WI38 (cell line): ENCODE results near the gene HSD11B2.

Source experiments
- H3K4me3 ChIP-seq: 2 replicates; pipeline ENCODE4 v1.5.1; 2011; ENCODE audit warnings: low read depth, mild to moderate bottlenecking, control low read depth, low read length
- TF ChIP-seq, protein P1 (sequence below): IDR thresholded peaks from 2 replicates; pipeline ENCODE4 v1.5.1; 2012; ENCODE audit warnings: low read depth, mild to moderate bottlenecking, control low read depth, low read length

The HSD11B2 gene

DNA sequence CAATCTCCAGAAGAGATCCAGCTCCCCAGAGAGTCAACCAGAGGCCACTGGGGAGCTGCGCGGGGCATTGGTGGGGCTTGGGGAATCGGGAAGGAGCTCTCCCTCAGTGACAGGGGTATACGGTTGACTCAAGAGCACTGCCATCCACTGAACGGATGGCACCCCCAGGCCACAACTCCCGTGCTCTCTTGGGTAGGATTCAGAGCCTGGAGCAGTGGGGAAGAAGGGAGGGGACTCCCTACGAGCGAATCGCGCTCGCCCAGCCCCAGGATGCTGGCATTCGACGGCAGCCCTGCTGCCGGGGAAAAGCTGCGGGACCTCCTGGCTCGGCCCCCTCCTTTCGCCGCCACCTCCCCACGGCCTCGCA lies 37.1 kb upstream of the HSD11B2 start:
- H3K4me3 ChIP-seq, result no peak overlapping the region
- TF ChIP-seq, protein P1, sequence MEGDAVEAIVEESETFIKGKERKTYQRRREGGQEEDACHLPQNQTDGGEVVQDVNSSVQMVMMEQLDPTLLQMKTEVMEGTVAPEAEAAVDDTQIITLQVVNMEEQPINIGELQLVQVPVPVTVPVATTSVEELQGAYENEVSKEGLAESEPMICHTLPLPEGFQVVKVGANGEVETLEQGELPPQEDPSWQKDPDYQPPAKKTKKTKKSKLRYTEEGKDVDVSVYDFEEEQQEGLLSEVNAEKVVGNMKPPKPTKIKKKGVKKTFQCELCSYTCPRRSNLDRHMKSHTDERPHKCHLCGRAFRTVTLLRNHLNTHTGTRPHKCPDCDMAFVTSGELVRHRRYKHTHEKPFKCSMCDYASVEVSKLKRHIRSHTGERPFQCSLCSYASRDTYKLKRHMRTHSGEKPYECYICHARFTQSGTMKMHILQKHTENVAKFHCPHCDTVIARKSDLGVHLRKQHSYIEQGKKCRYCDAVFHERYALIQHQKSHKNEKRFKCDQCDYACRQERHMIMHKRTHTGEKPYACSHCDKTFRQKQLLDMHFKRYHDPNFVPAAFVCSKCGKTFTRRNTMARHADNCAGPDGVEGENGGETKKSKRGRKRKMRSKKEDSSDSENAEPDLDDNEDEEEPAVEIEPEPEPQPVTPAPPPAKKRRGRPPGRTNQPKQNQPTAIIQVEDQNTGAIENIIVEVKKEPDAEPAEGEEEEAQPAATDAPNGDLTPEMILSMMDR, result no peak

DNA sequence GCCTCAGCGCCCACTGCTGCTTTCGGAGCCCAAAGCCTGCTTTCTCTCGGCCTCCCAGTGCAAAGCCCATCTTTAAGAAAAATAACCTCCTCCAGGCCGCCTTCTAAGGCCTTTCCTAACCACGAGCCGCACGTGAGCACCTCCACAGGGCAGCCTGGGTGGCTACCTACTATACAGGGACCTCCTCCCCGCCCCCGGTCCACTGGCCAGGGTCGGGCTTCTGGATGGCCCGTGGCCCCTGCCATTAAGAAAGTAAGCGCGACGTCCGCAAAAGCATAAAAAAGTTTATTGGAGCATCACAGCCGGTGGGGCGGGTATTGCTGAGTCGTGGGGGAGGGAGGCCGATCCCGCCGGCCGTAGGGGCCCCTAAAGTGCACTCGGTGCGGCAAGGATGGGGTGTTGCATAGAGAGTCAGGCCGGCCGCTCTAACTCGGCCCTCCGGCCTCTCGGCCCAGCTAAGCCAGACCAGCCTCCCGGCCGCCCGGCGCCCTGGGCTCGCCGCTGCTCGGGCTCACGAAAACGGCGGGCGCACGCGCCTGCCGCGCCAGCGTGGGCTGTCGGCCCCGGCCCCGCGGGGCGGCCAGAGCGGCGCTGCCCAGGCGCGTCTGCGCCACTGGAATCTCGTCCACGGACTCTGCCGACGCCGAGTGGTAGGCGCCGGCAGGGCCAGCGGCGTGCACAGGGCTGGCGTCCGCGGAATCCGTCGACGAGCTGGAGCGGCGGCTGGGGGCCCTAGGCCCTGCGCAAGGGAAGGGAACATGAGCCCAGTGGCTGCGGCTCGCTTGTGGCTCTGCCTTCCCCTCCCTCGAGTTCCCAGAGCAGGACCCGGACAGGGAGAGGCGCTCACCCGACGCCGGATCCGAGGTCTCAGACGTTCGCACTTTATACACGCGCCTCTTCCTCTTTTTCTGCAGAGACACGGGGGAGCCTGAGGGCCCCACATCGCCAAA lies 36.5 kb upstream of the HSD11B2 start:
- TF ChIP-seq, protein P1, result no peak
- no peak overlapping the region for H3K4me3 ChIP-seq

DNA sequence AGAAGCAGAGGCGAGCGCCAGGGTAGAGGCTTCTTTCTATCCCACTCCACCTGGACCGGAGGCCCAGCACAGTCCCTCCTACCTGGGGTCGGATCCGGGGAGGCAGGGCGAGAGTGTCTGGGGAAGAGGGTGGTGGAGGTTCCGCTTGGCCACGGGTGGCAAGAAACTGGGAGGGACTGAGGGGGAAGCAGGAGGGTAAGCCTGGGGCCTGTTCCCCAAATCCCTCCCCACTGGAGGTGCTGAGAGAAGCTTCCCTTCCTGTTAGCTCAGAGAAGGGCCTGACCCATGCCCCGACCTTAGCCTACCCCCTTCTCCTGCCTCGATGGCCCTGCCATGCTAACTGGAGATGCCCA lies 35.8 kb upstream of the HSD11B2 start:
- TF ChIP-seq, protein P1, result no peak
- H3K4me3 ChIP-seq, result no peak overlapping the region

DNA sequence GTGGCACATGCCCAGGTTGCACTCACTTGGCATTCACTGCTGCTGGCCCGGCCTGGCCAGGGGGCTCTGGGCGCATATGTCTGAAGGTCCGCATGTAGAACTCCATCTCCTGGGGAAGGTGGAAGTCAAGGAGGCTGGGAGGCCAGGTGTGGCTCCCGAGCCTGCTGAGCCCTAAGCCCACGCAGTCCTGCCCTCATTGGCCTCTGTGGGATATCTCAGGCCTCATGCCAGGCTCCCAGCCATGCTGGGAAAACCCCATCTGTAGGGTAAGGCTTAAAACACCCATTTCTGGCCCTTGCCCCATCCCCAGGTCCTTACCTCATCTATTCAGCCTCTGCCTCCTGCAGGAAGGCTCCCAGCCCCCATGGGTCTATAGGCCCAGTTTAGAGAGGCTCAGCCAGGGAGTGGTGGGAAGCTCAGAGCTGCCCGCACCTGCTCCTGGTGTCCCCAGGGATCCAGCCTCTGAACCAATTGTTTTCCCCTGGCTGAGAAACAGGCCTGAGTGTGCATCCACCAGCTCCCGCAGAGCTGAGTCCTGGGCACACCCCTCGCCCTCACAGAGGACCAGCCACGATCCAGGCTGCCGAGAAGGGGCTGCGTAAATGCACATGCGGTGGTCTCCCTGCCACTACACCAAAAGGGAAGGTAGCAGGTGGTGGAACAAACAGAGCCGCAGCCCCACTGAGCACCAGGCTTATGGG lies 35.3 kb upstream of the HSD11B2 start:
- TF ChIP-seq, protein P1, result no peak
- H3K4me3 ChIP-seq, result no peak overlapping the region

DNA sequence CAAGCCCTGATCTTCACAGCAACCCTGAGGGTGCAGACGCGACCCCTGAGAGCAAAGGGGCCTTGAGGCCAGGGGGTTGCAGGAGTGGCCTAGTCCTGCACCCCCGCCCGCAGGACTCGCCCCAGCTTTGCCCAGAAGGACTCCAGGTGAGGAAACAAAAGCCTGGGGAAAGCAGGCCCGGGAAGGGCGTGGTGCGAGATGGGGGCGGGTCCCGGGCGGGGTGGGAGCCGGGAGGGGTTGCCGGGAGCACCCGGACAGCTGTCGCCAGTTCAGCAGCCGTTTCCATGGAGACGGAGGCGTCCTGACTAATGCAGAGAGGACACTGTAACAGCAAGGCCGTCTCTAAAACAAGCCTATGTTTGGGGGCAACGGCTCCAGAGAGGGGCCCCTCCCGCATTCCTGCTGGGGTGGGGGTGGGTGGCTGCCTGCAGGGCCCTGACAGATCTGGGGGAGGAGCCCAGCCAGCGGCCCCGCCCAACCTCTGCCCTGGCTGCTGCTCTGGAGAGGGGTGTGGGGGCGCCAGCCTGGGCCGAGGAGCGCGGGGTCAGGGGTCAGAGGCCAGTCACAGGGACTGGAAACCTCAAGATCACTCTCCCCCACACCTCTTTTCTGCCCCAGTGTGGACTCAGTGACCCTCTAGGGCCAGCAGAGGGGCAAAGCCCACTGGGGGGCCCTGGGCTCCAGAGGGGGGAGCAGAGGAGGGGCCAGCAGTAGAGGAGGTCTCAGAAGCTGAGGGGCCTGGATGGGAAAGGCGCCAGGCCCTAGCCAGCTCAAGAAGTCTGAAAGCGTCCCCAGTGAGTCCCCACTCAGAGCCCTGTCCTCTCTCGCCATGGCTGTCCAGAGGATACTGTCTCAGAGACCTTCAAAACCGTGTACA lies 34.5 kb upstream of the HSD11B2 start:
- TF ChIP-seq, protein P1, result no peak
- no peak overlapping the region for H3K4me3 ChIP-seq

DNA sequence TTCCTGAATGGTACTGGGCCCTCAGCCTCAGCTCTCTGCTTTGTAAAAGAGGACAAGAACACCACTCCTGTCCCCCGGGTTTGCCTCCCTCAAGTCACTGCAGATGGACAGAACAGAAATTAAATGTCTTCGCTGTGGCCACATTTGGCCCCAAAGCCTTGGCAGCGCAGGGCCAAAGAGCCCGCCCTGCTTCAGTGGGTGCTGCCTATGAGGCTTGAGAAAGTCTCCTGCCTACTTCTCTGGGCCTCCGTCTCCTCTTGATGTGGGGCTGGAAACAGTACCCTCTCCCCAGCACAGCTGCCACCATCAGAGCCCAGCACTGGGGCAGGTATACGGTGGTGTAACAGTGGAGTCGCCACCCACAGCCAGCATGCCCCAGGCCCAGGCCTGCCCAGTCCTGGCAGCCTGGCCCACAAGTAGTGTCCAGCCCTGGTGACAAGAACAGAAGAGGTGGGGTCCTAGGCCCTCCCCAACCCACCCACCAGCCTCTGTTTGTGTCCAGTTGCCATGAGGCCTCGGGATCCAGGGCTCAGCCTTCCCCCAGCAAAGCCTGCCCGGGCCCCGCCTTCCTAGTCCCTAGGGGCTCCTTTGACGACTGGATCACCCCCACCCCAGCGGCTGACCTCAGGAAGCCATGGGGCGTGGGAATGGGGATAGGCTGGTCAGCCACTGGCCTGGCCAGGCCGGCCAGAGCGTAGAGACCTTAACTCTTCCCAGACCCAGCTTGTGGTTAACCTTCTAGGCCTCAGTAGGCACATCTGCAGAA lies 33.7 kb upstream of the HSD11B2 start:
- no peak overlapping the region for H3K4me3 ChIP-seq
- TF ChIP-seq, protein P1, result no peak
